ENCODE data around the gene ARL15. TPM values are rescaled to one million over a fixed set of nuclear protein-coding genes. Genes with fewer than 3 reads are reported as not detected.
A peak's percentile ranks its signal among the peaks of the same experiment; 100 is the strongest.

The ARL15 gene
- total RNA-seq, 1 experiment from 2014 or later: 0.50 TPM

DNA sequence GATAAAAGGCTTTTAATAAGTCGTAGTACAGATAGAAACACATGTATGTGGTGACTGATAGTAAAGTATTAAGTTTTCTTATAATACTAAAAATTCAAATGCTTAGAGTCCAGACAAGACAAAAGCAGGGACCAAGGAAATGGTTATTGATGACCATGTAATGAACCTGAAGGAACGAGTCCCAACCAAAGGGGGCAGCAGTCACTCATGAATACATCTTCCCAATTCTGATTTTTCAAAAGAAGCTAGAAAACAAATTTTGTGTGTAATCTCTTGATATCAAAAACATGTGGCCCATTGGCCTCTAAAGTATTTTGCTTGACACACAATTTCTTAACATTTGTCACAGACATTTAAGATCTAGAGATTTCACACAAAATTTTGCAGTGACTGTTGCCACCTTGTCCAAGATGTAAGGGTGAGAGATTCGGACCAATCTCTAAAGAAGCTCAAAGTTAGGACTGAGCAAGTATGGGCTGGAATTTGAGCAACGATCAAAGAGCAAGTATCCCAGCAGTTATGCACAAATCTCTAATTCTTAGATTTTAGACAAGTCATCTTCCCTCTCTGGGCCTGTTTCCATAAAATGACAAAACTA, 66.8 kb downstream of the ARL15 start:
- no peak overlapping the region for H3K4me2 ChIP-seq
- ChIA-PET CTCF (interaction anchor here (0.6 to 1.4 kb wide), 5 partner anchors 22 to 1289 kb away, joined by 3 to 7 read pairs (median 4); partner anchors contain the start of gene GPX8), POLR2A (ENCODE audit: unreplicated experiment) (no interaction called here)
- DNase-seq: peak in 1 of 2 experiments; percentile 1
- no peak overlapping the region for H3K4me3 ChIP-seq
- TF ChIP-seq, protein P1, sequence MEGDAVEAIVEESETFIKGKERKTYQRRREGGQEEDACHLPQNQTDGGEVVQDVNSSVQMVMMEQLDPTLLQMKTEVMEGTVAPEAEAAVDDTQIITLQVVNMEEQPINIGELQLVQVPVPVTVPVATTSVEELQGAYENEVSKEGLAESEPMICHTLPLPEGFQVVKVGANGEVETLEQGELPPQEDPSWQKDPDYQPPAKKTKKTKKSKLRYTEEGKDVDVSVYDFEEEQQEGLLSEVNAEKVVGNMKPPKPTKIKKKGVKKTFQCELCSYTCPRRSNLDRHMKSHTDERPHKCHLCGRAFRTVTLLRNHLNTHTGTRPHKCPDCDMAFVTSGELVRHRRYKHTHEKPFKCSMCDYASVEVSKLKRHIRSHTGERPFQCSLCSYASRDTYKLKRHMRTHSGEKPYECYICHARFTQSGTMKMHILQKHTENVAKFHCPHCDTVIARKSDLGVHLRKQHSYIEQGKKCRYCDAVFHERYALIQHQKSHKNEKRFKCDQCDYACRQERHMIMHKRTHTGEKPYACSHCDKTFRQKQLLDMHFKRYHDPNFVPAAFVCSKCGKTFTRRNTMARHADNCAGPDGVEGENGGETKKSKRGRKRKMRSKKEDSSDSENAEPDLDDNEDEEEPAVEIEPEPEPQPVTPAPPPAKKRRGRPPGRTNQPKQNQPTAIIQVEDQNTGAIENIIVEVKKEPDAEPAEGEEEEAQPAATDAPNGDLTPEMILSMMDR (conservative IDR thresholded peaks at IDR 0.05): peak; percentile 82
- no peak for TF ChIP-seq EZH2 (IDR thresholded peaks at IDR 0.05; ENCODE audit: low read depth)
- no peaks in the 10 kb centered on the region for H3K4me1 ChIP-seq (replicated peaks; ENCODE audit: insufficient read depth)
- intact Hi-C loops (cut with micrococcal nuclease; ENCODE audit: unreplicated experiment): loop anchor here (5.0 to 10.0 kb wide), 3 partner anchors 241 to 904 kb away; no protein-coding TSS in a partner anchor
- H2AFZ ChIP-seq: no peak overlapping the region
- H3K27ac ChIP-seq: no peak overlapping the region
- no peaks in the 10 kb centered on the region for H3K27me3 ChIP-seq (ENCODE audit: insufficient read depth, low read depth)
- H3K79me2 ChIP-seq (ENCODE audit: low read depth): no peaks in the 10 kb centered on the region
- no TSS peak for BruUV-seq (replicated peaks)
- H4K20me1 ChIP-seq (ENCODE audit: insufficient read depth): no peaks in the 10 kb centered on the region
- no peaks in the 10 kb centered on the region for H3K36me3 ChIP-seq (ENCODE audit: low read depth)
- H3F3A ChIP-seq (ENCODE audit: insufficient read depth, low read depth): no peaks in the 10 kb centered on the region
- H3K9me2 ChIP-seq (ENCODE audit: insufficient read depth): no peaks in the 10 kb centered on the region
- H3K9me3 ChIP-seq (ENCODE audit: insufficient read depth, low read depth): no peaks in the 10 kb centered on the region

DNA sequence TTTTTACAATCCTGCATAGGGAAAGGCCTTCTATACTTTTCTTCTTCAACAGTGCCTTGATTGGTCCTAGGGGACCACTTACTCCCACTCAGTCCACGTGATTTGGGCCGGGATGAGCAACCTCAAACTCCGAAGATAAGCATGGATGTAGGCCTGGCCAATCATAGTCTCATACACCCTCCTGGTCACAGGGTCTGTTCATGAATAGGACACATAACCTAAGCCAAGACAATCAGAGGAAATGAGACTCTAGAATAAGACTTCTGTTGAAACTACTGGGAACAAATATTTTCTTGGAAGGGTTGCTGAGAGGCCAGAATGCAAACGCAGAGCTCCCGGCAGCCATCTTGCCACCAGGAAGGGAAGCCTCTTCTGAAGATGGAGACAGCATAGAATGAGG, 68.1 kb downstream of the ARL15 start:
- Histone ChIP-seq H2AFZ (no peak overlapping the region), H3K9me3 (ENCODE audit: insufficient read depth, low read depth) (no peaks in the 10 kb centered on the region), H3K9me2 (ENCODE audit: insufficient read depth) (no peaks in the 10 kb centered on the region), H3K36me3 (ENCODE audit: low read depth) (no peaks in the 10 kb centered on the region), H3K4me2 (no peak overlapping the region), H4K20me1 (ENCODE audit: insufficient read depth) (no peaks in the 10 kb centered on the region), H3K79me2 (ENCODE audit: low read depth) (no peaks in the 10 kb centered on the region), H3K4me3 (no peak overlapping the region), H3F3A (ENCODE audit: insufficient read depth, low read depth) (no peaks in the 10 kb centered on the region), H3K27ac (no peak overlapping the region), H3K27me3 (ENCODE audit: insufficient read depth, low read depth) (no peaks in the 10 kb centered on the region), H3K4me1 (replicated peaks; ENCODE audit: insufficient read depth) (no peaks in the 10 kb centered on the region)
- CTCF ChIA-PET: no interaction called here
- POLR2A ChIA-PET (ENCODE audit: unreplicated experiment): no interaction called here
- TF ChIP-seq, protein P1 (conservative IDR thresholded peaks at IDR 0.05): no peak
- no peak for TF ChIP-seq EZH2 (IDR thresholded peaks at IDR 0.05; ENCODE audit: low read depth)
- no peak for DNase-seq
- intact Hi-C loops (cut with micrococcal nuclease; ENCODE audit: unreplicated experiment): loop anchor here (5.0 to 10.0 kb wide), 3 partner anchors 243 to 905 kb away; no protein-coding TSS in a partner anchor
- BruUV-seq (replicated peaks): no TSS peak

DNA sequence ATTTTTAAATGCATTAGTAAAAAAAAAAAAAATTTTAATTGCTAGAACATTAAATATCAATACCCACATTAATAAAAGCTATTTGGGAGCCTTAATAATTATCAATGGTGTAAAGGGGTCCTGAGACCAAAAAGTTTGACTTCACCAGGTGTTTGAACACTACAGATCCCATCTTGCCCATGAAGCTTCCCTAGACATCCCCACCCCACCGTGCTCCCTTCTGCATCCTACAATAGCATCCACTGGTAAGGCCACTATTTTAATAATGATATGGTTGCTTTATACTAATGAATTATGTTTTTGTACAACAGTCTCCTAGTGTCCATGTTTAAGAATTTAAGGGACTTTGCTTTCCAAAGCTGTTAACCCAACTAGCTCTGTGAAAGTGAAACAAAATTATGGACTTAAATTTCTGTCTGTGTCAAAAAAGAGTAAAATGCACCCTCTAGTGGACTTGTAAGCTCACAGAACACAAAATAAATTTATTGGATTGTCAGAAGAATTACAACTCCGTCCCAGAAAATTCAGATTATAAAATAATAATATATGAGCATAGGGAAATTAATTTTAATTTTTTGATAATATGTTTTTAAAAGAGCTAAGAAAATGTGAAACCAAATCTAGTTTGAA, 76.0 kb downstream of the ARL15 start:
- Histone ChIP-seq H3K27ac (no peak overlapping the region), H4K20me1 (ENCODE audit: insufficient read depth) (no peaks in the 10 kb centered on the region), H3K9me3 (ENCODE audit: insufficient read depth, low read depth) (no peaks in the 10 kb centered on the region), H3K4me3 (no peak overlapping the region), H3K9me2 (ENCODE audit: insufficient read depth) (no peaks in the 10 kb centered on the region), H3K79me2 (ENCODE audit: low read depth) (no peaks in the 10 kb centered on the region), H3K4me1 (replicated peaks; ENCODE audit: insufficient read depth) (no peaks in the 10 kb centered on the region), H3K36me3 (ENCODE audit: low read depth) (no peaks in the 10 kb centered on the region), H3K27me3 (ENCODE audit: insufficient read depth, low read depth) (no peaks in the 10 kb centered on the region), H3F3A (ENCODE audit: insufficient read depth, low read depth) (no peaks in the 10 kb centered on the region), H3K4me2 (0 out of 2 replicates have a peak overlapping the region, but pooled peaks have one; percentile 25), H2AFZ (no peak overlapping the region)
- BruUV-seq (replicated peaks): no TSS peak
- TF ChIP-seq, protein P1 (conservative IDR thresholded peaks at IDR 0.05): peak; percentile 79
- TF ChIP-seq EZH2 (IDR thresholded peaks at IDR 0.05; ENCODE audit: low read depth): no peak
- no peak for DNase-seq
- ChIA-PET POLR2A (ENCODE audit: unreplicated experiment) (interaction anchor here (0.6 to 0.7 kb wide), 2 partner anchors 674 to 925 kb away, joined by 3 to 6 read pairs; partner anchors contain the start of gene GPX8), CTCF (interaction anchor here (0.7 kb wide), 2 partner anchors 370 to 1379 kb away, joined by 5 to 6 read pairs; no protein-coding TSS in a partner anchor)
- intact Hi-C loops (cut with micrococcal nuclease; ENCODE audit: unreplicated experiment): no loop called here
